ENCODE results near the gene GEMIN4. TPM values are rescaled to one million over a fixed set of nuclear protein-coding genes. Genes with fewer than 3 reads are reported as not detected.
"Not testable (repeated sequence)": the region's sequence is repeated elsewhere in the genome, so short reads cannot be mapped to it uniquely, and the experiment has no call there.

GEMIN4 gene
- total RNA-seq (2014; rRNA removed; shearing (Covaris generic)) = 34.9 and 43.5 TPM in 2 replicates
- polyA plus RNA-seq (2015; cell fraction: cytosol; rRNA removed) = 29.7 and 31.9 TPM in 2 replicates
- polyA plus RNA-seq (2015; cell fraction: nucleus; rRNA removed) = 46.0 and 50.7 TPM in 2 replicates

- peak; percentile 87 for DNase-seq (ENCODE audit: low read depth)
These were observed at the start of gene GEMIN4 for GRCh38 chr17:752002-752619. GEMIN4 (minus strand) TSS chr17:752264; CDS start chr17:752142, 122 bp downstream.

GRCh38 chr17:801660-802059 lies 49.6 kb upstream of the GEMIN4 start:
- DNase-seq (ENCODE audit: low read depth) = no peak

- no peak for DNase-seq (ENCODE audit: low read depth)
These were observed 48.6 kb upstream of the GEMIN4 start for GRCh38 chr17:800446-801242.

- DNase-seq (ENCODE audit: low read depth) = no peak
These were observed 47.2 kb upstream of the GEMIN4 start for GRCh38 chr17:799261-799660.

- DNase-seq (ENCODE audit: low read depth) = no peak
These were observed 46.2 kb upstream of the GEMIN4 start for GRCh38 chr17:798246-798645.

- DNase-seq (ENCODE audit: low read depth) = no peak
These were observed 45.3 kb upstream of the GEMIN4 start for GRCh38 chr17:797236-797840.

GRCh38 chr17:796609-797008 lies 44.5 kb upstream of the GEMIN4 start:
- no peak for DNase-seq (ENCODE audit: low read depth)

- DNase-seq (ENCODE audit: low read depth) = no peak
These were observed 43.7 kb upstream of the GEMIN4 start for GRCh38 chr17:795721-796120.

- no peak for DNase-seq (ENCODE audit: low read depth)
These were observed 43.2 kb upstream of the GEMIN4 start for GRCh38 chr17:795276-795675.

- DNase-seq (ENCODE audit: low read depth) = no peak
These were observed 42.8 kb upstream of the GEMIN4 start for GRCh38 chr17:794876-795275.

- no peak for DNase-seq (ENCODE audit: low read depth)
These were observed 40.2 kb upstream of the GEMIN4 start for GRCh38 chr17:792277-792676.

- DNase-seq (ENCODE audit: low read depth) = no peak
These were observed 39.8 kb upstream of the GEMIN4 start for GRCh38 chr17:791829-792228.

GRCh38 chr17:790874-791247 lies 38.8 kb upstream of the GEMIN4 start:
- DNase-seq (ENCODE audit: low read depth) = not testable (repeated sequence)

GRCh38 chr17:789931-790873 lies 38.1 kb upstream of the GEMIN4 start:
- DNase-seq (ENCODE audit: low read depth) = not testable (repeated sequence)

- DNase-seq (ENCODE audit: low read depth) = no peak
These were observed 37.2 kb upstream of the GEMIN4 start for GRCh38 chr17:789160-789840.

- no peak for DNase-seq (ENCODE audit: low read depth)
These were observed 36.5 kb upstream of the GEMIN4 start for GRCh38 chr17:788551-788950.

- no peak for DNase-seq (ENCODE audit: low read depth)
These were observed 35.7 kb upstream of the GEMIN4 start for GRCh38 chr17:787641-788221.

GRCh38 chr17:785901-786300 lies 33.8 kb upstream of the GEMIN4 start:
- DNase-seq (ENCODE audit: low read depth) = not testable (repeated sequence)

GRCh38 chr17:784143-784542 lies 32.1 kb upstream of the GEMIN4 start:
- no peak for DNase-seq (ENCODE audit: low read depth)
